HepG2 (cell line): ENCODE results near the gene NRSN2. TPM values are rescaled to one million over a fixed set of nuclear protein-coding genes. Genes with fewer than 3 reads are reported as not detected.
A peak's percentile ranks its signal among the peaks of the same experiment; 100 is the strongest.

Source experiments
- ATF6 ChIP-seq: sonication (generic); formaldehyde crosslinking; conservative IDR thresholded peaks from 2 replicates; pipeline ENCODE4 v1.4.0; 2020; ENCODE audit warnings: missing genetic modification reagents
- FOSL2 ChIP-seq: sonication (generic); formaldehyde crosslinking; IDR thresholded peaks from 2 replicates; pipeline ENCODE4 v1.4.0; 2020; ENCODE audit warnings: missing genetic modification reagents
- HMGA1 ChIP-seq: sonication (generic); formaldehyde crosslinking; conservative IDR thresholded peaks from 2 replicates; pipeline ENCODE4 v1.4.0; 2020; ENCODE audit warnings: missing genetic modification reagents
- HOMEZ ChIP-seq: IDR thresholded peaks from 2 replicates; pipeline ENCODE4 v1.6.1; 2016; ENCODE audit warnings: low read depth
- ISL2 ChIP-seq: sonication (generic); formaldehyde crosslinking; IDR thresholded peaks from 2 replicates; pipeline ENCODE4 v1.5.0; 2020; ENCODE audit warnings: missing genetic modification reagents
- KLF11 ChIP-seq: IDR thresholded peaks from 2 replicates; pipeline ENCODE4 v1.6.1; 2016; ENCODE audit warnings: missing compliant biosample characterization
- LRRFIP1 ChIP-seq: sonication (generic); formaldehyde crosslinking; conservative IDR thresholded peaks from 2 replicates; pipeline ENCODE4 v1.4.0; 2020; ENCODE audit warnings: missing genetic modification reagents
- MATR3 ChIP-seq: sonication (generic); formaldehyde crosslinking; IDR thresholded peaks from 2 replicates; pipeline ENCODE4 v1.4.0; 2020; ENCODE audit warnings: missing genetic modification reagents
- MIER2 ChIP-seq: IDR thresholded peaks from 2 replicates; pipeline ENCODE4 v1.6.1; 2016; ENCODE audit warnings: missing biosample characterization, missing genetic modification reagents
- SNAPC2 ChIP-seq: sonication (generic); formaldehyde crosslinking; IDR thresholded peaks from 2 replicates; pipeline ENCODE4 v1.8.1; 2022; ENCODE audit warnings: mild to moderate bottlenecking, missing genetic modification reagents
- TOPORS ChIP-seq: sonication (generic); formaldehyde crosslinking; IDR thresholded peaks from 2 replicates; pipeline ENCODE4 v1.8.0; 2023; ENCODE audit warnings: mild to moderate bottlenecking, missing genetic modification reagents
- YY1 ChIP-seq: IDR thresholded peaks from 2 replicates; pipeline ENCODE4 v1.6.1; 2011; ENCODE audit warnings: low read length, low read depth, moderate library complexity, mild to moderate bottlenecking; ENCODE audit not compliant: insufficient read depth, insufficient replicate concordance
- ZBTB26 ChIP-seq: IDR thresholded peaks from 2 replicates; pipeline ENCODE4 v1.6.1; 2016; ENCODE audit warnings: missing compliant biosample characterization, missing genetic modification reagents, borderline replicate concordance
- ZBTB3 ChIP-seq: sonication (generic); formaldehyde crosslinking; IDR thresholded peaks from 2 replicates; pipeline ENCODE4 v1.4.0; 2020; ENCODE audit warnings: low read depth, mild to moderate bottlenecking, moderate library complexity, missing genetic modification reagents, borderline replicate concordance
- ZFP36 ChIP-seq: fragments of 150-350 bp; IDR thresholded peaks from 2 replicates; pipeline ENCODE4 v1.6.1; 2018; ENCODE audit warnings: borderline replicate concordance, low read length, low read depth; ENCODE audit not compliant: partially characterized antibody
- ZFY ChIP-seq: sonication (generic); formaldehyde crosslinking; IDR thresholded peaks from 2 replicates; pipeline ENCODE4 v1.4.0; 2020; ENCODE audit warnings: missing genetic modification reagents
- ZNF20 ChIP-seq: sonication (generic); formaldehyde crosslinking; IDR thresholded peaks from 2 replicates; pipeline ENCODE4 v1.4.0; 2020; ENCODE audit warnings: mild to moderate bottlenecking, moderate library complexity, missing genetic modification reagents
- ZNF235 ChIP-seq: sonication (generic); formaldehyde crosslinking; IDR thresholded peaks from 2 replicates; pipeline ENCODE4 v1.8.1; 2023; ENCODE audit warnings: mild to moderate bottlenecking, missing genetic modification reagents, borderline replicate concordance
- ZNF484 ChIP-seq: sonication (generic); formaldehyde crosslinking; IDR thresholded peaks from 2 replicates; pipeline ENCODE4 v1.5.1; 2020; ENCODE audit warnings: mild to moderate bottlenecking, low read depth, missing genetic modification reagents, borderline replicate concordance
- ZNF558 ChIP-seq: sonication (generic); formaldehyde crosslinking; IDR thresholded peaks from 2 replicates; pipeline ENCODE4 v1.9.0; 2022; ENCODE audit warnings: mild to moderate bottlenecking, missing genetic modification reagents, borderline replicate concordance
- ZNF563 ChIP-seq: sonication (generic); formaldehyde crosslinking; IDR thresholded peaks from 2 replicates; pipeline ENCODE4 v1.8.0; 2022; ENCODE audit warnings: mild to moderate bottlenecking, moderate library complexity, missing genetic modification reagents
- ZNF776 ChIP-seq: sonication (generic); formaldehyde crosslinking; IDR thresholded peaks from 2 replicates; pipeline ENCODE4 v1.4.0; 2020; ENCODE audit warnings: mild to moderate bottlenecking, missing genetic modification reagents
- ZSCAN22 ChIP-seq: sonication (generic); formaldehyde crosslinking; IDR thresholded peaks from 2 replicates; pipeline ENCODE4 v1.4.0; 2020; ENCODE audit warnings: mild to moderate bottlenecking, missing genetic modification reagents
- polyA plus RNA-seq, 8 experiments: library from polyadenylated mRNA; depleted of rRNA in 3 of 8; stranded (reverse) in 7 of 8; unstranded in 1 of 8; fragments of >200 nt; fragmentation: Illumina TruSeq in 4 of 8; extraction: Trizol in 4 of 8; gene quantifications; 2 replicates each; pipeline versions ENCODE4 v1.2.1 to v1.2.3, GENCODE V29; 2011 to 2016; ENCODE audit warnings: low read depth in 4 of 8, missing spikeins in 1 of 8, mixed read lengths in 1 of 8; ENCODE audit not compliant: insufficient read depth in 1 of 8
- total RNA-seq, 5 experiments: library from RNA; depleted of rRNA; stranded (reverse); fragments of >200 nt; fragmentation: Illumina TruSeq; extraction: Trizol; gene quantifications; 2 replicates each; pipeline ENCODE4 v1.2.3, GENCODE V29; 2016; ENCODE audit warnings: low read depth in 1 of 5

The NRSN2 gene
- total and polyA plus RNA-seq, 2 of the 13 experiments (the other 11 are each of a cell fraction or from before 2014, with no cell fraction given): 32.3 to 49.4 TPM

- TF ChIP-seq ATF6 (CRISPR knock-in tag) (0 out of 2 replicates have a peak, but pooled peaks have one; percentile 74), YY1 (no peak), HOMEZ (CRISPR knock-in tag) (peak; percentile 88), HMGA1 (CRISPR knock-in tag) (no peak), ZFP36 (no peak), ZNF558 (CRISPR knock-in tag) (no peak), ZNF235 (CRISPR knock-in tag) (peak; percentile 27; the same call in 1 of the 2 replicates), SNAPC2 (peak; percentile 94; the same call in 1 of the 2 replicates), ZFY (CRISPR knock-in tag) (peak; percentile 82), ISL2 (CRISPR knock-in tag) (peak; percentile 93), ZNF563 (CRISPR knock-in tag) (no peak), LRRFIP1 (no peak), ZNF484 (no peak), FOSL2 (CRISPR knock-in tag) (peak; percentile 92), ZBTB3 (CRISPR knock-in tag) (peak; percentile 89; the same call in 1 of the 2 replicates), MATR3 (CRISPR knock-in tag) (no peak), KLF11 (CRISPR knock-in tag) (peak; percentile 92; the same call in 1 of the 2 replicates), ZSCAN22 (CRISPR knock-in tag) (no peak), ZNF20 (CRISPR knock-in tag) (no peak), ZNF776 (peak; percentile 23; the same call in 1 of the 2 replicates), TOPORS (CRISPR knock-in tag) (peak; percentile 84; the same call in 1 of the 2 replicates), MIER2 (CRISPR knock-in tag) (peak; percentile 85), ZBTB26 (CRISPR knock-in tag) (peak; percentile 91)
These were observed 49.9 kb downstream of the NRSN2 start (continued) for GRCh38 chr20:396619-397431.
